ENCODE results near the gene HCFC2.

Gene HCFC2

GRCh38 chr12:104132351-104132956, 68.1 kb downstream of the HCFC2 start:
- peaks cover 22% of the 10 kb centered on the region for H3K4me1 ChIP-seq (ENCODE audit: control insufficient read depth, low read length)
- no peaks in the 10 kb centered on the region for H3K9me3 ChIP-seq (ENCODE audit: control insufficient read depth, insufficient read depth, low read length)
- no peak overlapping the region for H3K4me3 ChIP-seq (ENCODE audit: low read length)
- H3K27ac ChIP-seq (ENCODE audit: low read depth, low read length) = no peak overlapping the region
- H3K36me3 ChIP-seq (ENCODE audit: control insufficient read depth, low read length) = peaks cover 82% of the 10 kb centered on the region
- no peaks in the 10 kb centered on the region for H4K20me1 ChIP-seq (ENCODE audit: control insufficient read depth, insufficient read depth, low read depth, low read length)
- H3K9me2 ChIP-seq (replicated peaks; ENCODE audit: control insufficient read depth, low read length) = no peaks in the 10 kb centered on the region
- H3K27me3 ChIP-seq (ENCODE audit: control insufficient read depth, low read length) = no peaks in the 10 kb centered on the region
- H3K4me2 ChIP-seq (ENCODE audit: low read length) = no peak overlapping the region
- peaks cover 74% of the 10 kb centered on the region for H3K79me2 ChIP-seq (ENCODE audit: control insufficient read depth, low read length)
- no peak for TF ChIP-seq EZH2phosphoT487 (IDR thresholded peaks at IDR 0.05; ENCODE audit: borderline replicate concordance, low read length)
- no peak for TF ChIP-seq CTCF (IDR thresholded peaks at IDR 0.05; ENCODE audit: low read depth, low read length, poor library complexity, severe bottlenecking)
- H3F3A ChIP-seq (ENCODE audit: control insufficient read depth, insufficient read depth) = peaks cover 8% of the 10 kb centered on the region; the same call in 1 of the 2 replicates

- Histone ChIP-seq H3K27me3 (ENCODE audit: control insufficient read depth, low read length) (no peaks in the 10 kb centered on the region), H3K79me2 (ENCODE audit: control insufficient read depth, low read length) (peaks cover 74% of the 10 kb centered on the region), H3K36me3 (ENCODE audit: control insufficient read depth, low read length) (peaks cover 74% of the 10 kb centered on the region), H3K27ac (ENCODE audit: low read depth, low read length) (no peak overlapping the region), H3K9me2 (replicated peaks; ENCODE audit: control insufficient read depth, low read length) (no peaks in the 10 kb centered on the region), H3K9me3 (ENCODE audit: control insufficient read depth, insufficient read depth, low read length) (no peaks in the 10 kb centered on the region), H3K4me1 (ENCODE audit: control insufficient read depth, low read length) (peaks cover 24% of the 10 kb centered on the region), H3K4me2 (ENCODE audit: low read length) (no peak overlapping the region), H3F3A (ENCODE audit: control insufficient read depth, insufficient read depth) (peaks cover 8% of the 10 kb centered on the region; the same call in 1 of the 2 replicates), H3K4me3 (ENCODE audit: low read length) (no peak overlapping the region), H4K20me1 (ENCODE audit: control insufficient read depth, insufficient read depth, low read depth, low read length) (no peaks in the 10 kb centered on the region)
- no peak for TF ChIP-seq CTCF (IDR thresholded peaks at IDR 0.05; ENCODE audit: low read depth, low read length, poor library complexity, severe bottlenecking)
- TF ChIP-seq EZH2phosphoT487 (IDR thresholded peaks at IDR 0.05; ENCODE audit: borderline replicate concordance, low read length) = no peak
Observed at GRCh38 chr12:104133321-104133720, 69.0 kb downstream of the HCFC2 start.

- no peaks in the 10 kb centered on the region for H4K20me1 ChIP-seq (ENCODE audit: control insufficient read depth, insufficient read depth, low read depth, low read length)
- H3K4me2 ChIP-seq (ENCODE audit: low read length) = no peak overlapping the region
- H3K27me3 ChIP-seq (ENCODE audit: control insufficient read depth, low read length) = no peaks in the 10 kb centered on the region
- no peak overlapping the region for H3K4me3 ChIP-seq (ENCODE audit: low read length)
- H3K79me2 ChIP-seq (ENCODE audit: control insufficient read depth, low read length) = peaks cover 71% of the 10 kb centered on the region
- TF ChIP-seq EZH2phosphoT487 (IDR thresholded peaks at IDR 0.05; ENCODE audit: borderline replicate concordance, low read length) (no peak), CTCF (IDR thresholded peaks at IDR 0.05; ENCODE audit: low read depth, low read length, poor library complexity, severe bottlenecking) (no peak)
- H3F3A ChIP-seq (ENCODE audit: control insufficient read depth, insufficient read depth) = peaks cover 8% of the 10 kb centered on the region; the same call in 1 of the 2 replicates
- H3K27ac ChIP-seq (ENCODE audit: low read depth, low read length) = no peak overlapping the region
- no peaks in the 10 kb centered on the region for H3K9me2 ChIP-seq (replicated peaks; ENCODE audit: control insufficient read depth, low read length)
- H3K36me3 ChIP-seq (ENCODE audit: control insufficient read depth, low read length) = peaks cover 71% of the 10 kb centered on the region
- H3K4me1 ChIP-seq (ENCODE audit: control insufficient read depth, low read length) = peaks cover 29% of the 10 kb centered on the region
- no peaks in the 10 kb centered on the region for H3K9me3 ChIP-seq (ENCODE audit: control insufficient read depth, insufficient read depth, low read length)
Observed at GRCh38 chr12:104133866-104134265, 69.5 kb downstream of the HCFC2 start.

Measured in DOHH2 (cell line).